ENCODE results near the gene PRKCZ.

DNA sequence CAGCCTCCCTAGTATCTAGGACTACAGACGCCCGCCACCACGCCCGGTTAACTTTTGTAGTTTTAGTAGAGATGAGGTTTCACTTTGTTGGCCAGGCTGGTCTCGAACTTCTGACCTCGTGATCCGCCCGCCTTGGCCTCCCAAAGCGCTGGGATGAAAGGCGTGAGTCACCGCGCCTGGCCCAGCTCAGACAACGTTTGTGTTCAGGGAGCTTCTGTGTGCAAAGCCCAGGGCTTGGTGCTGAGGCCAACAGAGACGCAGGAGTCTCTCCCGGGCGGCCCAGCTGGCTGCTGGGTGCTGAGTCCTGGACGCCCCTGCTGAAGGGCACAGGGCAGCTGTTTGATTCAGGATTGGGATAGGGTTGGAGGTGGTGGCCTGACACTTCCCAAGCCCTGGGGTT is 3.0 kb downstream of the PRKCZ start:
- TF ChIP-seq EP300 (IDR thresholded peaks at IDR 0.05) (no peak), POLR2A (IDR thresholded peaks at IDR 0.05) (no peak)
